Heart right ventricle (tissue), 16 donors: ENCODE results near the gene GPR179. TPM values are rescaled to one million over a fixed set of nuclear protein-coding genes. Genes with fewer than 3 reads are reported as not detected.
A peak's percentile ranks its signal among the peaks of the same experiment; 100 is the strongest.

Experiments
- ATAC-seq, 8 donors: fragments of 200-7000 bp; cut with Tn5 transposase; one replicate each; pipeline ENCODE4 v1.9.1; 2020; ENCODE audit warnings: mild to moderate bottlenecking in 8 of 8, moderate library complexity in 8 of 8, moderate number of reproducible peaks in 1 of 8
- DNase-seq, 2 donors: peaks; one replicate each; pipeline ENCODE4 v3.0.0-alpha.2; 2020
- H3K27ac ChIP-seq, 10 donors: fragments of 200-600 bp; sonication (generic) in 2 of 10; one replicate each; pipeline versions ENCODE4 v1.5.0 to v1.8.0; 2020 to 2022; ENCODE audit warnings: mild to moderate bottlenecking in 3 of 10
- H3K27me3 ChIP-seq, 7 donors: fragments of 200-600 bp; one replicate each; pipeline ENCODE4 v1.8.0; 2021 to 2022; ENCODE audit warnings: mild to moderate bottlenecking in 2 of 7
- H3K36me3 ChIP-seq, 9 donors: fragments of 200-600 bp; sonication (generic) in 1 of 9; one replicate each; pipeline versions ENCODE4 v1.5.0 to v1.8.0; 2020 to 2022; ENCODE audit warnings: mild to moderate bottlenecking in 2 of 9
- H3K4me1 ChIP-seq, 9 donors: fragments of 200-600 bp; sonication (generic) in 1 of 9; one replicate each; pipeline versions ENCODE4 v1.5.0 to v1.8.0; 2020 to 2022; ENCODE audit warnings: mild to moderate bottlenecking in 4 of 9
- H3K4me3 ChIP-seq, 10 donors: fragments of 200-600 bp; sonication (generic) in 2 of 10; one replicate each; pipeline versions ENCODE4 v1.5.0 to v1.8.0; 2020 to 2022; ENCODE audit warnings: mild to moderate bottlenecking in 7 of 10, moderate library complexity in 2 of 10
- H3K9me3 ChIP-seq, 11 donors: fragments of 200-600 bp in 10 of 11; sonication (generic) in 2 of 11; one replicate each; pipeline versions ENCODE4 v1.5.0 to v1.8.0; 2013 to 2022; ENCODE audit warnings: mild to moderate bottlenecking in 2 of 11, control low read depth in 1 of 11, moderate library complexity in 1 of 11
- WGBS, 2 donors: extraction: QIAGEN DNeasy Blood & Tissue Kit; methylation state at CpG; one replicate each; pipeline ENCODE4 v1.1.7; 2013; ENCODE audit warnings: inconsistent platforms in 1 of 2; 5-methylcytosine and 5-hydroxymethylcytosine counted together
- intact Hi-C, 10 donors: fragments of 100-400 bp; cut with DNase I; formaldehyde crosslinking; loops; one replicate each; pipeline versions ENCODE4 v1.11.1 to v1.14.2; 2022
- polyA plus RNA-seq, 2 donors: library from polyadenylated mRNA; stranded (reverse); fragments of 200-250 nt; gene quantifications; one replicate each; pipeline ENCODE4 v1.2.3, GENCODE V29; 2013
- total RNA-seq, 10 donors: library from RNA; stranded (reverse); fragmentation: NEBNext Ultra II Directional in 3 of 10; extraction: Animal tissue kit (Norgen Biotek cat#: 25700) in 3 of 10; gene quantifications; one replicate each; pipeline versions ENCODE4 v1.2.1 to v1.2.4, GENCODE V29; 2021 to 2023
- TF ChIP-seq, protein P1 (sequence below), 9 donors: fragments of 200-600 bp; sonication (generic) in 2 of 9; IDR thresholded peaks; one replicate each; pipeline versions ENCODE4 v1.5.0 to v1.8.0; 2021 to 2022; ENCODE audit warnings: antibody characterized with exemption in 9 of 9, mild to moderate bottlenecking in 5 of 9, moderate library complexity in 1 of 9
- donor health status: Arrhythmogenic right ventricular cardiomyopathy.
- donor health status: ischemic (EF 13 %, LVEDD 7.1; RV severe dilation, severe dysfunction).
- donor health status: healthy with polysubstance abuse.
- donor health status: DM: no; HTN: yes; CAD: no.
- donor health status: DM: no; HTN: no; CAD: no.
- donor health status: ischemic (EF 25% LVEDD 6.9; RV normal size, moderate dysfunction).
- donor health status: ischemic (EF 25% LVEDD 5.7; RV mildly dilated, moderate dysfunction).
- donor health status: healthy.
- donor health status: DM: yes; HTN: yes; CAD: no.
- donor health status: Ischemic cardiomyopathy.
- donor health status: ischemic (EF 35%, LVEDD 5.7; RV mildly dilated, moderate dysfunction).
- donor health status: nonischemic (EF 11% LVEDD 7.7; RV severe dilation, severe dysfunction).
- donor health status: DM: yes; HTN: yes; CAD: no.
- donor health status: PGD.
- donor health status: ischemic (EF 29% LVEDD 5.4; RV normal size, mild dysfunction).
- donor health status: nonischemic (EF 23%, LVEDD 6.1; RV moderate dilation, normal function).

Gene GPR179
- total and polyA plus RNA-seq, 12 donors: under 0.01 to 0.22 (median 0.06) TPM; not detected in 2

DNA sequence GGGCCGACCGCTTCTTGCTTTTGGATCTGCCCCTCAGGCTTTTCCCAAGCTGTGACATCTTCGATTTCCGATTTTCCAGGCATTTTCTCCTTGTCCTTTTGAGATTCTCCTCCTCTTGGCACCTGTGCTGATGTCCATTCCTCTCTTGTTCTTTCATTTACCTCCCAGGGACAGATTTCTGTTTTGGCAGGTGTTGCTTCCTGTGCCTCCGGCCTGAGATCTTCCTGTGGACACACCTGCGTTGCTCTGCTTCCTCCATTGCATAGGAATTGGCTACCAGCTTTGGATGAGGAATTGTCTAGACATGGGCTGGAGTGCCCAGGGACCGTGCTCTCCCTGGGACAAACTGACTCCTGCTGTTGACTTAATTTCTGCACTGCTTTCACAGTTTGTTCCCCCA lies 15.1 kb downstream of the GPR179 start:
- intact Hi-C loops: loop anchor here in 1 of 10 donors (10.0 kb wide), 1 partner anchor 76 kb away; no protein-coding TSS in a partner anchor
- H3K27me3 ChIP-seq: peaks cover 0 to 22% (median 3%) of the 10 kb centered on the region in 7 donors
- H3K9me3 ChIP-seq: no peaks in the 10 kb centered on the region
- DNase-seq (no peak), ATAC-seq (no peak)
- peaks cover 0 to 7% (median 2%) of the 10 kb centered on the region in 9 donors for H3K36me3 ChIP-seq
- TF ChIP-seq, protein P1, sequence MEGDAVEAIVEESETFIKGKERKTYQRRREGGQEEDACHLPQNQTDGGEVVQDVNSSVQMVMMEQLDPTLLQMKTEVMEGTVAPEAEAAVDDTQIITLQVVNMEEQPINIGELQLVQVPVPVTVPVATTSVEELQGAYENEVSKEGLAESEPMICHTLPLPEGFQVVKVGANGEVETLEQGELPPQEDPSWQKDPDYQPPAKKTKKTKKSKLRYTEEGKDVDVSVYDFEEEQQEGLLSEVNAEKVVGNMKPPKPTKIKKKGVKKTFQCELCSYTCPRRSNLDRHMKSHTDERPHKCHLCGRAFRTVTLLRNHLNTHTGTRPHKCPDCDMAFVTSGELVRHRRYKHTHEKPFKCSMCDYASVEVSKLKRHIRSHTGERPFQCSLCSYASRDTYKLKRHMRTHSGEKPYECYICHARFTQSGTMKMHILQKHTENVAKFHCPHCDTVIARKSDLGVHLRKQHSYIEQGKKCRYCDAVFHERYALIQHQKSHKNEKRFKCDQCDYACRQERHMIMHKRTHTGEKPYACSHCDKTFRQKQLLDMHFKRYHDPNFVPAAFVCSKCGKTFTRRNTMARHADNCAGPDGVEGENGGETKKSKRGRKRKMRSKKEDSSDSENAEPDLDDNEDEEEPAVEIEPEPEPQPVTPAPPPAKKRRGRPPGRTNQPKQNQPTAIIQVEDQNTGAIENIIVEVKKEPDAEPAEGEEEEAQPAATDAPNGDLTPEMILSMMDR (IDR thresholded peaks at IDR 0.05): no peak
- WGBS, 2 donors: 72 to 78% methylated on average over 7 of the region's 7 CpGs
- no peak overlapping the region for H3K4me3 ChIP-seq
- peaks cover 0 to 17% (median 10%) of the 10 kb centered on the region in 9 donors for H3K4me1 ChIP-seq
- H3K27ac ChIP-seq: no peak overlapping the region

DNA sequence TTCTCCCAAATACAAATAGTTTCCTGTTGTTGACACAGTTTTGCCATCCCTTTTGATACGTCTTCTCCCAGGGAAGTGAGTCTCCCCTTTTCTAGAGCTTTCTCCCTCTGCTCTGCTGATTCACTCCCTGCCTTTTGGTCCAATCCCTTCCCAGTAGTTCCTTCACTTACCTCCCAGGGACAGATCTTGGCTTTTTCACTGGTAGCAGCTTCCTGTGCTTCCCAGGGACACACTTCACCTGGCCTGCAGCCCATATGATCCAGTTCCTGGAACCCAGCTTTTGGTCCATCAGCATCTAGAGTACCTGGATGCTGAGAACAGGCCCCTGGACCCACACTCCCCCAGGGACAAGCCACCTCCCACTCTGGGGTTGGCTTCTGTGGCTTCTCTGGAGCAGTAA lies 15.8 kb downstream of the GPR179 start:
- no peaks in the 10 kb centered on the region for H3K9me3 ChIP-seq
- WGBS, 2 donors: 48 to 64% methylated on average over 1 of the region's 1 CpG
- TF ChIP-seq, protein P1 (IDR thresholded peaks at IDR 0.05): no peak
- peaks cover 0 to 19% (median 0%) of the 10 kb centered on the region in 7 donors for H3K27me3 ChIP-seq
- peaks cover 0 to 14% (median 5%) of the 10 kb centered on the region in 9 donors for H3K36me3 ChIP-seq
- no peak overlapping the region for H3K4me3 ChIP-seq
- intact Hi-C loops: loop anchor here in 1 of 10 donors (10.0 kb wide), 1 partner anchor 77 kb away; no protein-coding TSS in a partner anchor
- DNase-seq (no peak), ATAC-seq (no peak)
- H3K4me1 ChIP-seq: peaks cover 0 to 17% (median 10%) of the 10 kb centered on the region in 9 donors
- H3K27ac ChIP-seq: no peak overlapping the region

DNA sequence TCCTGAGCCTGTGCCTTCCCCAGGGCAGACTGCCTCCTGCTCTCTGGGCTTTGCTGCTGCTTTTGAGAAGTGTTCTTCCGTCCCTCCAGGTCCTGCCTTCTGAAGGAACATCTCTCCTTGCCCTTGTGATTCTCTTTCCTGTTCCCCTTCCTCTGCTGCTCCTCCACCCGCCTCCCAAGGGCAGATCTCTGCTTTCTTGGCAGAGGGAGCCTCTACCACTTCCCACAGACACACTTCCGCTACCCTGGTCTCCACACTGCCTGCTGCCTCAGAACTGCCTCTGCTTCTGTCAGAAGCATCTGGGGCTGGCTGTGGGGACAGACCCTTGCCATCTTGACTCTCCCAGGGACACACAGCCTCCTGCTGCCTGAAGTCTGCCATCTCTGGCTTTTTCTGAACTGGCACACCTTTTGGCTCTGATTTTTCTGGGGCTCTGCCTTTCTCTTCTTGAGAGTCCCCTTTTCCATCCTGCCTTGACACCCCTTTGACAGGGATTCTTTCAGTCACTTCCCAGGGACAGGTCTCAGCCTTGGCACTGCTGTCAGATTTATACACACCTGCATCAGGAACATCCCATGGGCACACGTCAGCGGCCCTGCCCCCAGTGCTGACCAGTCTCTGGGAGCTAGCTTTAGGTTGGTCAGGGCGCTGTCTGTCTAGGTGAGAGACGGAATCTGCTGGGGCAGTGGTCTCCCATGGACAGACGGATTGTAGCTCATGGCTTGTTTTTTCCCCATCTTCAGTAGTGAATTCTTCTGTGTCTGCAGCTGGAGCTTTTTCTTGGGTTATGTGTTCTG lies 16.6 kb downstream of the GPR179 start:
- WGBS, 2 donors: 76 to 78% methylated on average over 8 of the region's 8 CpGs
- H3K27ac ChIP-seq: peak overlapping the region in 2 of 10 donors; percentile 39 to 53
- H3K9me3 ChIP-seq: no peaks in the 10 kb centered on the region
- H3K4me3 ChIP-seq: no peak overlapping the region
- peak in 1 of 2 donors; percentile 31 for DNase-seq
- peaks cover 0 to 17% (median 10%) of the 10 kb centered on the region in 9 donors for H3K4me1 ChIP-seq
- intact Hi-C loops: loop anchor here in 1 of 10 donors (10.0 kb wide), 1 partner anchor 78 kb away; no protein-coding TSS in a partner anchor
- H3K36me3 ChIP-seq: peaks cover 0 to 21% (median 5%) of the 10 kb centered on the region in 9 donors
- ATAC-seq: peak in 7 of 8 donors; percentile 32 to 76 (median 52)
- TF ChIP-seq, protein P1 (IDR thresholded peaks at IDR 0.05): no peak
- H3K27me3 ChIP-seq: peaks cover 0 to 12% (median 0%) of the 10 kb centered on the region in 7 donors

DNA sequence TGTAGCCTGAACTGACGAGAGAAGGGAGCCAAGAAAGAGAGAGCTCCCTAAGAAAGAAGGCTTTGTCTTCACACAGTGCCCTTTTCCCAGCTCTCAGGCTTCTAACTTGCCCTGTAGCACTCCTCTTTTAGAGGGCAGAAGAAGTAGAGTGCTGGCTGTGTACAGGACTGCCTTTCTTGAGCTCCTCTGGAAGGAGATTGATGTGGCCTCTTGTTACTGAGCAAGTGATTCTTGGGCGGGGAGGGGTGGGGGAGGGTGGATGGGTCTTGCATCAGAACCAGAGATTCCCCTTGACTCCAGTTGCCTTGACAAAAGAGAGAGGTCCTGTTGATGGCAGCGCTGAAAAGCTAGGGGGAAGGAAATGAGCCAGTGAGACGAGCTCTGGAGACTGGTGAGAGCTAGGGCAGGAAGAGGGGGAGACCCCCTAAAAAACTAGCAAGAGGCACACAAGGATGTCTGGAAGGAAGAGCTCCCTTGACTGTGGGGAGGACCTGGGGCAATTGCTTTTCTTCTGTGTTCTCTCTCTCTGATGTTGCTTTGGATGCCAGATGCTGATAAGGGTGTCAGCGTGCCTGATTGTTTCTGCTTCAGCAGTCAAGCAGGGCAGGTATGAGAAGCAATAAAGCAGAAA lies 18.4 kb downstream of the GPR179 start:
- TF ChIP-seq, protein P1 (IDR thresholded peaks at IDR 0.05): no peak
- ATAC-seq (no peak), DNase-seq (no peak)
- no peak overlapping the region for H3K4me3 ChIP-seq
- H3K27ac ChIP-seq: no peak overlapping the region
- 57 to 63% methylated on average over 5 of the region's 5 CpGs for WGBS, 2 donors
- H3K27me3 ChIP-seq: peaks cover 0 to 6% (median 0%) of the 10 kb centered on the region in 7 donors
- peaks cover 0 to 40% (median 9%) of the 10 kb centered on the region in 9 donors for H3K36me3 ChIP-seq
- H3K4me1 ChIP-seq: peaks cover 0 to 17% (median 10%) of the 10 kb centered on the region in 9 donors
- no peaks in the 10 kb centered on the region for H3K9me3 ChIP-seq
- intact Hi-C loops: loop anchor here in 1 of 10 donors (10.0 kb wide), 1 partner anchor 79 kb away; no protein-coding TSS in a partner anchor
